GM12865 (cell line): Measurements from ENCODE around the gene R3HDM1.

ENCODE experiments used
- DNase-seq: peaks from one replicate; pipeline ENCODE4 v3.0.0; 2010; ENCODE audit warnings: low read depth
- H3K4me3 ChIP-seq: 2 replicates; pipeline ENCODE4 v1.5.1; 2011; ENCODE audit warnings: mild to moderate bottlenecking, low read depth, low read length, control low read depth
- TF ChIP-seq, protein P1 (sequence below): IDR thresholded peaks from 2 replicates; pipeline ENCODE4 v1.5.1; 2011; ENCODE audit warnings: low read length, control low read depth, low read depth, inconsistent platforms; ENCODE audit not compliant: insufficient read depth; ENCODE audit errors: missing control alignments

R3HDM1 gene

DNA sequence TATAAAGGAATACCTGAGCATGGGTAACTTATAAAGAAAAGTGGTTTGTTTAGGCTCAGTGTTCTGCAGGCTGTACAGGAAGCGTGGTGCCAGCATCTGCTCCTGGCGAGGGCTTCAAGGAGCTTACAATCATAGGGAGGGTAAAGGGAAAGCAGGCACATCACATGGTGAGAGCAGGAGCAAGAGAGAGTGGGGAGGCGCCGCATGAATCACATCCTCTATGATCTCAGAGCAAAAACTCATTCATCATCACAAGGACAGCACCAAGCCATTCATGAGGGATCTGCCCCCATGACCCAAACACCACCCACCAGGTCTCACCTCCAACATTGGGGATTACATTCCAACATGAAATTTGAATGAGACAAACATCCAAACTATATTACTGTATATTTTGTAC is 32.5 kb downstream of the R3HDM1 start:
- TF ChIP-seq, protein P1, sequence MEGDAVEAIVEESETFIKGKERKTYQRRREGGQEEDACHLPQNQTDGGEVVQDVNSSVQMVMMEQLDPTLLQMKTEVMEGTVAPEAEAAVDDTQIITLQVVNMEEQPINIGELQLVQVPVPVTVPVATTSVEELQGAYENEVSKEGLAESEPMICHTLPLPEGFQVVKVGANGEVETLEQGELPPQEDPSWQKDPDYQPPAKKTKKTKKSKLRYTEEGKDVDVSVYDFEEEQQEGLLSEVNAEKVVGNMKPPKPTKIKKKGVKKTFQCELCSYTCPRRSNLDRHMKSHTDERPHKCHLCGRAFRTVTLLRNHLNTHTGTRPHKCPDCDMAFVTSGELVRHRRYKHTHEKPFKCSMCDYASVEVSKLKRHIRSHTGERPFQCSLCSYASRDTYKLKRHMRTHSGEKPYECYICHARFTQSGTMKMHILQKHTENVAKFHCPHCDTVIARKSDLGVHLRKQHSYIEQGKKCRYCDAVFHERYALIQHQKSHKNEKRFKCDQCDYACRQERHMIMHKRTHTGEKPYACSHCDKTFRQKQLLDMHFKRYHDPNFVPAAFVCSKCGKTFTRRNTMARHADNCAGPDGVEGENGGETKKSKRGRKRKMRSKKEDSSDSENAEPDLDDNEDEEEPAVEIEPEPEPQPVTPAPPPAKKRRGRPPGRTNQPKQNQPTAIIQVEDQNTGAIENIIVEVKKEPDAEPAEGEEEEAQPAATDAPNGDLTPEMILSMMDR = no peak
- DNase-seq = no peak
- H3K4me3 ChIP-seq = no peak overlapping the region

DNA sequence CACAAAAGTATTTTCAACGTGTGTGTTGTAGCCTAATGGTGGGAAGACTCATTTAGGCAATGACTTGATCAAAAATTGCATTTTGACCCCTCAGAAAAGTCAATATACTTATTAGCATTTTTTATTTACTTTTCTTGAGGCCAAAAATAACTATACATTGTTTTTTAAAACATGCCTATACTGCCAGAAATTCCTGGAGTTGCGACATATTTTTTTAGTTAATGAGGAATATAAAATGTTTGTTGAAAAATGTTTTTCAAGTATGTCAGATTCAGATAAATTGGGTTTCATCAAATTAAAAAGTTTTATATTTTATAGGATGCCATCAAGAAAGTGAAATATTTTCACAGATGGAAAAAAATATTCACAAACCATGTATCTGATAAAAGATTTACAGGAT is 39.6 kb downstream of the R3HDM1 start:
- no peak for DNase-seq
- no peak overlapping the region for H3K4me3 ChIP-seq
- TF ChIP-seq, protein P1 = no peak

DNA sequence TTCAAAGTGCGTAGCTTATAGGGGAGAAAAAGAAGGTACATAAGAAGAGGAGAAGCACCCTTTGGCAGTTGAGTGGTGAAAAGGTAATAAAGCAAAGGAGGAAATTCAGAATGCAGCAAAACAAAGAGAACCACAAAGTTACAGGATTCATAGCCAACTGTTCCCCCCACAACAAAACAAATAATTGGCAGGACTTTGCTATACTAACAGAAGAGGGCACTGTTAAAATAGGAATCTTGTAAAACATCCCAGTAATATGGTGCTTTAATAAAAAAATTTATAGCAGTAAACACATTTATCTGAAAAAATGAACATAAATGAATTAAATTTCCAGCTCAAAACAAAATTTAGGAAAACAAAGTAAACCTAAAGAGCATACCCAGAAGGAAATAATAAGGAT is 42.3 kb downstream of the R3HDM1 start:
- TF ChIP-seq, protein P1 = no peak

DNA sequence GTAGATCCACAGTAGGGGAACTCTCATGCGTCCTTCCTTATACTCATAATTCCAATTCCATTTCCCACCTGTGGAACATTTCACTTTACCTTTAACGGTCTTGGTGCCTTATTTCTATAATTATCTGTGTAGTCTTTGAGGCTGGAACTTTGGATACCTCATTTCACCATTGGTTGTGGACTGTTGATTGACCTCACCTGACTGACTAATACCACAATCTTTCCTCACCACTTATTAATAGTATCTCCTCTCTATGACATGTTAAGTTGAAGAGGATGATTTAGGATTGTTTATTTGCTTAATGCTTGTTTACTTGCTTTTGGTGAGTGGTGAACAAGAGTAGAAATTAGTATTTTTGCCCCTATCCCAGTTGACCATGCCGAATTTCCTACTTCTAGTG is 50.0 kb downstream of the R3HDM1 start:
- no peak overlapping the region for H3K4me3 ChIP-seq
- TF ChIP-seq, protein P1 = no peak
- DNase-seq = no peak

More for the DNA sequence above, 42.3 kb downstream of the R3HDM1 start:
- no peak overlapping the region for H3K4me3 ChIP-seq
- DNase-seq = no peak

DNA sequence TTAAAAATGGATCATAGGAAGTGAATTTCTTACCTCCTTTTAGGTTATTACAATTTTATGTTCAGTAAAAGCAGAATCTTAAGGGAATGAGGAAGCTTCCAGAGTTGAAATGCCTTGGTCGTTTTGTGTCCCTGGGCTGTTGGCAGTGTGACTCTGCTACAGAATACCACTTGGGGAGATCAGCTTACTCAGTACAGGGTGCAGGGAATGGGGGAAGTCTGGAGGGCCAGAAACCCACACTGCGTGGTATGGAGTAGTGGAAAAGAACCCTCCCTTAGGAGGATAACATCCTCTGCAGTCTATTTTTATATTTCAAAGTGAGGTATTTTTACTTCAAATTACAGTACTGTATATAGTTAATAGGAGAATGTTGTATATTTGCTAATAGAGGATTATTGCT is 51.1 kb downstream of the R3HDM1 start:
- TF ChIP-seq, protein P1 = no peak
- no peak overlapping the region for H3K4me3 ChIP-seq
- DNase-seq = no peak

DNA sequence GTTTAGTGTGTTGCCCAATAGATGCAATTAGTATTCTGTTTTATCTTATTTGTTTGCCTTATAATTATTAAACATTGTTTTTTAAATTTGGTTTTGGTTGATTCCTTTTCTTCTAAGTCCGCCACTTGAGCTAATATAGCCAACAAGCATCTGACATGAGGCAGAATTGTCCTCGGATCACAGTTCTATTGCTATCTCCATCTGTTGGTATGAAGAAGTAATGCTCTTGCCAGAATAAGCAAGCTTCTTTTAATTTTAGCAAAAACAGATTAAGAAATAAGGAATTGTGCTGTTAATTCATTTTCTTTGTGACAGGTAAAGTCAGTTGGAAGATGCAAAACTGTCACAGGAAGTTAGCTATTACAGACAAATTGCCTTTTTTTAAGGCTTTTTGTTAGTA is 54.3 kb downstream of the R3HDM1 start:
- TF ChIP-seq, protein P1 = peak; percentile 7
- peak; percentile 3 for DNase-seq
- no peak overlapping the region for H3K4me3 ChIP-seq

DNA sequence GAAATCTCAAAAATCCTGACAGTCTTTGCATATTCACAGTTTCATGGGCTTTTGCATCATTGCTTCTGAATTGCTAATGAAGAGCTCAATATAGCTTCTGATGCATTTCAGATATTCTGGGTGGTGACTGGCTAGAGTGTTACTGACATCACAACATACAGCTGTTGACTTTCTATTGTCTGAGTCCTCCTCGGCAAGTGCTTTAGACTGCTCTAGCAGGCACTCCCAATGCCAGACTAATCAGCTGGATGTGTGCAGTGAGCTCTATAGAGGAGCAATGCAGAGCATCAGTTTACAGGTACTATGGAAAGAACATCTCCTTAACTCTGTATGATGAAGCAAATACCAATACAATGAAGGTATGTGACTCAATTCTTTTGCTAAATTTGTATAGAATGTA is 54.9 kb downstream of the R3HDM1 start:
- no peak overlapping the region for H3K4me3 ChIP-seq
- DNase-seq = no peak
- TF ChIP-seq, protein P1 = no peak
